HEK293 (cell line): ENCODE data around the gene ZNF512.
A peak's percentile ranks its signal among the peaks of the same experiment; 100 is the strongest.

Source experiments
- CTCF ChIP-seq: fragments of 450-650 bp; formaldehyde crosslinking; IDR thresholded peaks from 2 replicates; pipeline ENCODE4 v1.5.1; 2016; ENCODE audit warnings: missing biosample characterization, missing genetic modification characterization
- EGR2 ChIP-seq: fragments of 450-650 bp; formaldehyde crosslinking; IDR thresholded peaks from 2 replicates; pipeline ENCODE4 v1.5.1; 2016; ENCODE audit warnings: low read depth, missing biosample characterization, missing genetic modification characterization
- TRIM28 ChIP-seq: IDR thresholded peaks from 2 replicates; pipeline ENCODE4 v1.6.1; 2011; ENCODE audit warnings: low read length, control low read depth, borderline replicate concordance
- ZBTB11 ChIP-seq: fragments of 450-650 bp; formaldehyde crosslinking; conservative IDR thresholded peaks from 2 replicates; pipeline ENCODE4 v1.5.1; 2016; ENCODE audit warnings: low read depth, missing biosample characterization, missing genetic modification characterization
- ZNF19 ChIP-seq: fragments of 450-650 bp; formaldehyde crosslinking; IDR thresholded peaks from 2 replicates; pipeline ENCODE4; 2016; ENCODE audit warnings: missing biosample characterization, missing genetic modification characterization, low read depth
- ZNF433 ChIP-seq: fragments of 450-650 bp; formaldehyde crosslinking; IDR thresholded peaks from 2 replicates; pipeline ENCODE4 v1.5.1; 2016; ENCODE audit warnings: missing biosample characterization, missing genetic modification characterization, low read depth
- ZNF449 ChIP-seq: fragments of 450-650 bp; formaldehyde crosslinking; IDR thresholded peaks from 2 replicates; pipeline ENCODE4 v1.5.1; 2017; ENCODE audit warnings: missing biosample characterization, mild to moderate bottlenecking, missing genetic modification characterization, moderate library complexity
- ZNF549 ChIP-seq: fragments of 450-650 bp; IDR thresholded peaks from 2 replicates; pipeline ENCODE4 v1.5.1; 2018; ENCODE audit warnings: missing biosample characterization, missing genetic modification characterization, mild to moderate bottlenecking, inconsistent platforms, moderate library complexity
- ZNF621 ChIP-seq: fragments of 450-650 bp; formaldehyde crosslinking; IDR thresholded peaks from 2 replicates; pipeline ENCODE4 v1.5.1; 2017; ENCODE audit warnings: missing biosample characterization, missing genetic modification characterization
- TF ChIP-seq, protein P1 (sequence below): fragments of 450-650 bp; formaldehyde crosslinking; IDR thresholded peaks from 2 replicates; pipeline ENCODE4 v1.5.1; 2016; ENCODE audit warnings: missing biosample characterization, missing genetic modification characterization, low read depth

- TF ChIP-seq CTCF, result peak; percentile 70; the same call in 1 of the 2 replicates
- no peak for TF ChIP-seq ZNF433 (tag by site-specific recombination)
- TF ChIP-seq, protein P1, sequence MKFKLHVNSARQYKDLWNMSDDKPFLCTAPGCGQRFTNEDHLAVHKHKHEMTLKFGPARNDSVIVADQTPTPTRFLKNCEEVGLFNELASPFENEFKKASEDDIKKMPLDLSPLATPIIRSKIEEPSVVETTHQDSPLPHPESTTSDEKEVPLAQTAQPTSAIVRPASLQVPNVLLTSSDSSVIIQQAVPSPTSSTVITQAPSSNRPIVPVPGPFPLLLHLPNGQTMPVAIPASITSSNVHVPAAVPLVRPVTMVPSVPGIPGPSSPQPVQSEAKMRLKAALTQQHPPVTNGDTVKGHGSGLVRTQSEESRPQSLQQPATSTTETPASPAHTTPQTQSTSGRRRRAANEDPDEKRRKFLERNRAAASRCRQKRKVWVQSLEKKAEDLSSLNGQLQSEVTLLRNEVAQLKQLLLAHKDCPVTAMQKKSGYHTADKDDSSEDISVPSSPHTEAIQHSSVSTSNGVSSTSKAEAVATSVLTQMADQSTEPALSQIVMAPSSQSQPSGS (tag by site-specific recombination), result peak; percentile 22; the same call in 1 of the 2 replicates
- TF ChIP-seq ZBTB11 (tag by site-specific recombination), result peak; percentile 100
- no peak for TF ChIP-seq ZNF549 (tag by site-specific recombination)
- TF ChIP-seq ZNF449 (tag by site-specific recombination), result peak; percentile 64; the same call in 1 of the 2 replicates
- TF ChIP-seq ZNF19 (tag by site-specific recombination), result no peak
- TF ChIP-seq EGR2 (tag by site-specific recombination), result 0 out of 2 replicates have a peak, but pooled peaks have one; percentile 29
- no peak for TF ChIP-seq ZNF621 (tag by site-specific recombination)
- peak; percentile 88 for TF ChIP-seq TRIM28
Measured at GRCh38 chr2:27663285-27664153, 80.7 kb downstream of the ZNF512 start, which contains the start of the genes SLC4A1AP and SUPT7L.
